Measurements from ENCODE around the gene EIF2B4. TPM values are rescaled to one million over a fixed set of nuclear protein-coding genes. Genes with fewer than 3 reads are reported as not detected.

The EIF2B4 gene
- total and polyA plus RNA-seq, 4 donors: 10.5 to 25.8 (median 20.8) TPM

GRCh38 chr2:27335311-27335710 lies 34.8 kb downstream of the EIF2B4 start:
- TF ChIP-seq HNF4A (conservative IDR thresholded peaks at IDR 0.05) (no peak), MAX (IDR thresholded peaks at IDR 0.05) (no peak), CTCF (IDR thresholded peaks at IDR 0.05; ENCODE audit: low read depth, low read length, missing input control) (no peak), EGR1 (IDR thresholded peaks at IDR 0.05; ENCODE audit: low read depth in 2 of 2) (no peak), RXRA (IDR thresholded peaks at IDR 0.05) (no peak), REST (IDR thresholded peaks at IDR 0.05) (no peak), JUND (IDR thresholded peaks at IDR 0.05) (no peak), HNF4G (IDR thresholded peaks at IDR 0.05) (no peak), NR2F2 (IDR thresholded peaks at IDR 0.05) (no peak), FOXA1 (IDR thresholded peaks at IDR 0.05) (no peak)
- Histone ChIP-seq H3K27ac (ENCODE audit: low read depth in 1 of 2, low read length in 2 of 2) (no peak overlapping the region), H3K4me3 (ENCODE audit: low read depth in 1 of 3, low read length in 3 of 3) (no peak overlapping the region), H3K4me1 (ENCODE audit: control insufficient read depth in 4 of 4, insufficient read depth in 4 of 4, low read length in 3 of 4) (no peaks in the 10 kb centered on the region), H3K9me3 (ENCODE audit: control insufficient read depth in 4 of 4, low read length in 3 of 4) (no peaks in the 10 kb centered on the region), H3K27me3 (ENCODE audit: control insufficient read depth in 4 of 4, insufficient read depth in 4 of 4, low read length in 3 of 4) (no peaks in the 10 kb centered on the region), H3K36me3 (ENCODE audit: control insufficient read depth in 4 of 4, insufficient read depth in 3 of 4, low read depth in 1 of 4, low read length in 3 of 4) (peaks cover 15 to 71% (median 51%) of the 10 kb centered on the region in 4 donors), H3K9ac (ENCODE audit: low read depth in 1 of 2, low read length in 2 of 2) (no peak overlapping the region)
- no peak for DNase-seq (ENCODE audit: low spot score)
- WGBS: 96% methylated on average over 3 of the region's 3 CpGs

- Histone ChIP-seq H3K4me1 (ENCODE audit: control insufficient read depth in 4 of 4, insufficient read depth in 4 of 4, low read length in 3 of 4) (peaks cover 5 to 22% (median 15%) of the 10 kb centered on the region in 4 donors), H3K9me3 (ENCODE audit: control insufficient read depth in 4 of 4, low read length in 3 of 4) (no peaks in the 10 kb centered on the region), H3K27ac (ENCODE audit: low read depth in 1 of 2, low read length in 2 of 2) (no peak overlapping the region), H3K36me3 (ENCODE audit: control insufficient read depth in 4 of 4, insufficient read depth in 3 of 4, low read depth in 1 of 4, low read length in 3 of 4) (peaks cover 6 to 34% (median 32%) of the 10 kb centered on the region in 4 donors), H3K27me3 (ENCODE audit: control insufficient read depth in 4 of 4, insufficient read depth in 4 of 4, low read length in 3 of 4) (no peaks in the 10 kb centered on the region), H3K4me3 (ENCODE audit: low read depth in 1 of 3, low read length in 3 of 3) (no peak overlapping the region), H3K9ac (ENCODE audit: low read depth in 1 of 2, low read length in 2 of 2) (no peak overlapping the region)
- no peak for TF ChIP-seq FOXA1 (IDR thresholded peaks at IDR 0.05)
- no peak for TF ChIP-seq HNF4A (conservative IDR thresholded peaks at IDR 0.05)
- no peak for TF ChIP-seq TAF1 (conservative IDR thresholded peaks at IDR 0.05)
- TF ChIP-seq REST (IDR thresholded peaks at IDR 0.05): no peak
- TF ChIP-seq SP1 (IDR thresholded peaks at IDR 0.05): no peak
- no peak for TF ChIP-seq HNF4G (IDR thresholded peaks at IDR 0.05)
- TF ChIP-seq NR2F2 (IDR thresholded peaks at IDR 0.05): no peak
- no peak for TF ChIP-seq FOXA2 (IDR thresholded peaks at IDR 0.05)
- WGBS: 82% methylated on average over 5 of the region's 5 CpGs
- DNase-seq (ENCODE audit: low spot score): no peak
These were observed 45.4 kb downstream of the EIF2B4 start for GRCh38 chr2:27324720-27325119.
